Activated CD4-positive, alpha-beta memory T cell treated with anti-CD3 and anti-CD28 coated beads, Interleukin-2, amount 10 ng/mL, durations not matched to agents 7 days and 5 days (primary cell): Measurements from ENCODE around the gene MATCAP1. TPM values are rescaled to one million over a fixed set of nuclear protein-coding genes. Genes with fewer than 3 reads are reported as not detected.

Source experiments
- CTCF ChIA-PET: fragments of 350-600 bp; sonication (Branson Sonifier 250); formaldehyde crosslinking; loops from one replicate; lab custom pipeline; 2021; ENCODE audit warnings: antibody characterized with exemption, inconsistent platforms; lab: Charles Lee
- POLR2A ChIA-PET: fragments of 350-600 bp; sonication (Branson Sonifier 250); formaldehyde crosslinking; loops from one replicate; lab custom pipeline; 2021; ENCODE audit warnings: antibody characterized with exemption; lab: Charles Lee
- DNase-seq: peaks from one replicate; pipeline ENCODE4 v3.0.0-alpha.2; 2020
- H3K27ac Mint-ChIP-seq: one replicate; pipeline ENCODE4 v1.8.0; 2021; ENCODE audit warnings: mild to moderate bottlenecking, mixed read lengths
- H3K27me3 Mint-ChIP-seq: one replicate; pipeline ENCODE4 v1.8.0; 2021; ENCODE audit warnings: mixed read lengths
- H3K36me3 Mint-ChIP-seq: one replicate; pipeline ENCODE4 v1.8.0; 2021; ENCODE audit warnings: low read depth, mixed read lengths
- H3K4me1 Mint-ChIP-seq: one replicate; pipeline ENCODE4 v1.8.0; 2021; ENCODE audit warnings: mixed read lengths
- H3K4me3 Mint-ChIP-seq: one replicate; pipeline ENCODE4 v1.8.0; 2021; ENCODE audit warnings: mild to moderate bottlenecking, mixed read lengths
- H3K9me3 Mint-ChIP-seq: one replicate; pipeline ENCODE4 v1.8.0; 2021; ENCODE audit warnings: mixed read lengths
- total RNA-seq, 2 experiments: library from RNA; stranded (reverse); gene quantifications; one replicate each; pipeline ENCODE4 v1.2.3, GENCODE V29; 2021

MATCAP1 gene
- total RNA-seq, 2 experiments from 2014 or later: 63.9 to 70.9 TPM

- H3K4me1 Mint-ChIP-seq: peaks cover 65% of the 10 kb centered on the region
- POLR2A ChIA-PET: interaction anchor here (0.6 to 12.7 kb wide), 29 partner anchors 8 to 403 kb away, joined by 3 to 204 read pairs (median 5); partner anchors contain the start of genes B3GNT9, CBFB, CTCF and MATCAP1
- no peaks in the 10 kb centered on the region for H3K9me3 Mint-ChIP-seq
- DNase-seq: peak; percentile 93
- peak overlapping the region; percentile 98 for H3K27ac Mint-ChIP-seq
- H3K4me3 Mint-ChIP-seq: peak overlapping the region; percentile 96
- H3K27me3 Mint-ChIP-seq: peaks cover 5% of the 10 kb centered on the region
- CTCF ChIA-PET: interaction anchor here (0.8 to 6.9 kb wide), 20 partner anchors 8 to 286 kb away, joined by 3 to 56 read pairs (median 4); partner anchors contain the start of genes B3GNT9, ELMO3, MATCAP1 and NOL3
- H3K36me3 Mint-ChIP-seq: peaks cover 57% of the 10 kb centered on the region
Observed at GRCh38 chr16:67158637-67159600, 24.8 kb downstream of the MATCAP1 start.

- H3K36me3 Mint-ChIP-seq: peaks cover 64% of the 10 kb centered on the region
- CTCF ChIA-PET: interaction anchor here (0.5 to 6.9 kb wide), 20 partner anchors 11 to 290 kb away, joined by 3 to 56 read pairs (median 4); partner anchors contain the start of genes ELMO3 and MATCAP1
Observed at GRCh38 chr16:67157892-67158635, 25.7 kb downstream of the MATCAP1 start.

DNA sequence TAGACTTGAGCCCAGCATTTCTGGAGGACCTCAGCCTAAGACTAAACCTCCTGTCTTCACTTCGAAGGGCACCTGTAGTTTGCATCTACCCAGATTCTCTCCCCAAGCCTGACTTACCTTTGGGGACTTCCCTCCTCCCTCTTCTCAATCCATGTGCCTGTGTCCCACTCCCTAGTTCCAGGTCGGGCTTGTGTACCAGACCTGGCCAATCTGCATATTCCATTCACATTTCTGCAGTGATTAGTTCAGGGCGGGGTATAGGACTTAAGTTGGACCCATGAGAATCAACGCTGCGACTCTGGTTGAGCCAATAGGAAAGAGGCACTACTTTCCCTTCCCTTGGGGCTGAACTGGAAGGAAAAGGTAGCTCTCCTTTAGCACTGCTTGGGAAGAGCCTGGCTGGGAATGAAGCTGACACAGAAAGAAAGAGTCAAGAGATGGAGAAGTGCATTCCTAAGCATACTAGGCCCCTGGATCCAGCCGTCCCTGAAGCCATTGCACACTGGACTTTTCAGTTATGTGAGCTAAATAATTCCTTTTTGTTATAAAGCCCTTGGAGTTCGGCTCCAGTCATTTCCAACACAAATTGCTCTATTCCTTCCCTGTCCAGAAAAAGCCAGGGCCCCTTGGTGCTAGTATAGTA, 26.5 kb downstream of the MATCAP1 start:
- ChIA-PET POLR2A (interaction anchor here (0.9 to 12.7 kb wide), 18 partner anchors 8 to 182 kb away, joined by 3 to 204 read pairs (median 7); partner anchors contain the start of genes CBFB, E2F4, ELMO3 and MATCAP1), CTCF (interaction anchor here (0.5 to 6.9 kb wide), 16 partner anchors 12 to 289 kb away, joined by 3 to 56 read pairs (median 4); partner anchors contain the start of genes ELMO3 and MATCAP1)
- Mint-ChIP-seq H3K27me3 (no peaks in the 10 kb centered on the region), H3K4me3 (peak overlapping the region; percentile 96), H3K9me3 (no peaks in the 10 kb centered on the region), H3K4me1 (peaks cover 65% of the 10 kb centered on the region), H3K27ac (peak overlapping the region; percentile 98), H3K36me3 (peaks cover 67% of the 10 kb centered on the region)
- no peak for DNase-seq

More at GRCh38 chr16:67157892-67158635, 25.7 kb downstream of the MATCAP1 start:
- no peak for DNase-seq
- peaks cover 3% of the 10 kb centered on the region for H3K27me3 Mint-ChIP-seq
- peak overlapping the region; percentile 98 for H3K27ac Mint-ChIP-seq
- H3K9me3 Mint-ChIP-seq: no peaks in the 10 kb centered on the region
- H3K4me1 Mint-ChIP-seq: peaks cover 67% of the 10 kb centered on the region
- POLR2A ChIA-PET: interaction anchor here (0.7 to 12.7 kb wide), 31 partner anchors 7 to 404 kb away, joined by 3 to 204 read pairs (median 6); partner anchors contain the start of genes B3GNT9, CBFB, CTCF and E2F4
- H3K4me3 Mint-ChIP-seq: peak overlapping the region; percentile 96

- Mint-ChIP-seq H3K4me1 (peaks cover 64% of the 10 kb centered on the region), H3K36me3 (peaks cover 59% of the 10 kb centered on the region), H3K27me3 (no peaks in the 10 kb centered on the region), H3K27ac (peak overlapping the region; percentile 98), H3K9me3 (no peaks in the 10 kb centered on the region), H3K4me3 (peak overlapping the region; percentile 24)
- DNase-seq: no peak
- CTCF ChIA-PET: interaction anchor here (0.8 to 6.1 kb wide), 17 partner anchors 8 to 203 kb away, joined by 3 to 152 read pairs (median 20); partner anchors contain the start of gene HSF4
- POLR2A ChIA-PET: interaction anchor here (1.1 to 12.7 kb wide), 8 partner anchors 14 to 172 kb away, joined by 4 to 204 read pairs (median 7); partner anchors contain the start of gene NOL3
Observed at GRCh38 chr16:67156143-67156844, 27.5 kb downstream of the MATCAP1 start.

GRCh38 chr16:67155295-67156142, 28.2 kb downstream of the MATCAP1 start:
- CTCF ChIA-PET: interaction anchor here (0.6 to 6.1 kb wide), 60 partner anchors 8 to 281 kb away, joined by 3 to 152 read pairs (median 6); partner anchors contain the start of genes CBFB, CES3, ELMO3 and HSF4
- peak; percentile 85 for DNase-seq
- no peaks in the 10 kb centered on the region for H3K27me3 Mint-ChIP-seq
- POLR2A ChIA-PET: interaction anchor here (0.7 to 4.5 kb wide), 22 partner anchors 9 to 275 kb away, joined by 3 to 28 read pairs (median 3); partner anchors contain the start of genes CBFB, HSF4, NOL3 and PDP2
- H3K9me3 Mint-ChIP-seq: no peaks in the 10 kb centered on the region
- H3K36me3 Mint-ChIP-seq: peaks cover 52% of the 10 kb centered on the region
- peak overlapping the region; percentile 74 for H3K4me3 Mint-ChIP-seq
- H3K4me1 Mint-ChIP-seq: peaks cover 65% of the 10 kb centered on the region
- no peak overlapping the region for H3K27ac Mint-ChIP-seq

DNA sequence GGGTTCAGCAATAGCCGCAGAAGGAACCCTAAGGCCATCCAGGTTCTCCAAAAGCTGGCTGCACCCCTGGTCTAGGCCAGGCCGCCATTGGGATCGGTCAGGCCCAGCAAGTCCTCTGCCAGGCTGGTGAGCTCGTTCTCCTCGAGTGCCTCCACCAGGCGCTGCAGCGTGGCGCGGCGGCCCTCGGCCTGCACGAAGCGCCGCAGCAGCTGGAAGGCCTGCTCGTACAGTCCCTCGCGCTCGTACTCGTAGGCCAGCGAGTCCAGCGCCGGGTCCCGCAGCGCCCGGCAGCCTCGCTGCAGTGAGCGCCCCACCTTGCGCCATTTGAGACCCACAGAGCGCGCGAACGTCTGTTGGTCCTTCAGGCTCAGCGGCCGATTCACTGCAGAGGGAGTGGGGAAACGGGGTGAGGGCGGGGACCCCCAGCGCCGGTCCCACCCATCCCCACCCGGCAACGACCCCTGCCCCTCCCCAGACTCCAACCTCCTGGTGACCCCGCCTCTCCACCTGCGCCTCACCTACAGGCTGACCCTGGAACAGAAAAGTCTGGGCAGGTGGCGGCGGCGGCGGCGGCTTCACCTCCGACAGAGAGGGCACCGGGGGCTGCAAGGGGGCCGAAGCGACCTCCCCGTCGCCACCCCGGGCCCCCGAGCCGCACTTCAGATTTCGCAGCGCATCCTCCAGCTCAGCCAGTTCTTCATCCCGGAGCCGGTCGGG, 29.0 kb downstream of the MATCAP1 start:
- Mint-ChIP-seq H3K4me3 (peak overlapping the region; percentile 74), H3K4me1 (peaks cover 65% of the 10 kb centered on the region), H3K36me3 (peaks cover 49% of the 10 kb centered on the region), H3K9me3 (no peaks in the 10 kb centered on the region), H3K27ac (no peak overlapping the region), H3K27me3 (no peaks in the 10 kb centered on the region)
- POLR2A ChIA-PET: interaction anchor here (0.7 to 4.5 kb wide), 23 partner anchors 10 to 274 kb away, joined by 3 to 28 read pairs (median 3); partner anchors contain the start of genes CBFB, HSF4, NOL3 and PDP2
- no peak for DNase-seq
- CTCF ChIA-PET: interaction anchor here (0.6 to 6.1 kb wide), 60 partner anchors 7 to 280 kb away, joined by 3 to 152 read pairs (median 6); partner anchors contain the start of genes CBFB, CES3, ELMO3 and HSF4

DNA sequence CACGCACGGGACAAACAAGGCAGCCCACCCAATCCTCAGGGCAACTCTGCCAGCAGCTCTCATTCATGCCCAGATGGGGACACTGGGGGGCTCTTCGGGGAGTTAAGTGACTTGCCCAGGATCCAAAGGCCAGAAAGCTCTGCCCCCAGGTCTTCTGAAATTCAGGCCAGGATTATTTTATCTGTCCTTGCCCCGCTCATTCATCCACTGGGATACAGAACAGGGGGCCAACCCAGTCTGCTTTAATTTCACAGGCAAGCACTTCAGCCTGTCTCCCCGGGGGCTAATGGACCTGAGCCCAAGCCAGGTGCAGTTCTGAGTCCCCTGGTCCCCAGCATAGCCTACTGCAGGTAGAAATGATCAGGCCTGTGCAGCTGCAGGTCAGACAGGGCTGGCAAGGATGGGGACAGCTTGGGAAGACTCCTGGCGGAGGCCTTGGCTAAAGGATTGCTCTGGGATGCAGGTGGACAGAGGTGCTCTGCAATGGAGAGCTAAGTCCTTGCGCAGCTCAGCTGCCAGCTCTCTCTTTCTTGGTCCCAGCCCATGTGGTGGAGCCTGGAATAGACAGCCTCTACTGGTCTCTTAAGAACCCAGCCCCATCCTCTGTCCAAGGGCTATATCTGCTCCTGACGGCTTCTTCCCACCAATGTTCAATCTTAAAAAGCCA, 32.2 kb downstream of the MATCAP1 start:
- Mint-ChIP-seq H3K27ac (peak overlapping the region; percentile 71), H3K27me3 (no peaks in the 10 kb centered on the region), H3K4me1 (peaks cover 50% of the 10 kb centered on the region), H3K4me3 (peak overlapping the region; percentile 73), H3K36me3 (peaks cover 45% of the 10 kb centered on the region), H3K9me3 (no peaks in the 10 kb centered on the region)
- ChIA-PET CTCF (interaction anchor here (0.6 to 6.1 kb wide), 18 partner anchors 8 to 395 kb away, joined by 3 to 152 read pairs (median 4); partner anchors contain the start of genes CES3, FBXL8, HSF4 and NAE1), POLR2A (interaction anchor here (0.8 to 2.9 kb wide), 12 partner anchors 8 to 167 kb away, joined by 3 to 25 read pairs (median 6); partner anchors contain the start of genes E2F4, FBXL8 and TRADD)
- no peak for DNase-seq

- Mint-ChIP-seq H3K27me3 (no peaks in the 10 kb centered on the region), H3K4me3 (peak within 1 kb of the TSS; percentile 73), H3K9me3 (no peaks in the 10 kb centered on the region), H3K4me1 (peaks cover 44% of the 10 kb centered on the region), H3K27ac (peak within 1 kb of the TSS; percentile 71), H3K36me3 (peaks cover 40% of the 10 kb centered on the region)
- CTCF ChIA-PET: interaction anchor here (0.6 to 6.1 kb wide), 15 partner anchors 9 to 203 kb away, joined by 3 to 152 read pairs (median 3); partner anchors contain the start of genes CES3, FBXL8, NOL3 and TRADD
- DNase-seq: peak; percentile 69
- POLR2A ChIA-PET: interaction anchor here (0.6 to 2.9 kb wide), 14 partner anchors 9 to 233 kb away, joined by 3 to 25 read pairs (median 5); partner anchors contain the start of genes E2F4, FBXL8 and TRADD
Observed at GRCh38 chr16:67150833-67151396, 32.8 kb downstream of the MATCAP1 start, which contains the start of gene B3GNT9. Gene B3GNT9 (minus strand): TSS chr16:67150998. CDS start chr16:67150485, 513 bp downstream.
